PC-9 (cell line): ENCODE measurements around the gene PJA1. TPM values are rescaled to one million over a fixed set of nuclear protein-coding genes. Genes with fewer than 3 reads are reported as not detected.

Experiments used
- BruUV-seq: library from RNA; stranded (reverse); fragments of 400-500 nt; replicated peaks from 2 replicates; lab custom pipeline; 2021; lab: Mats Ljungman, UMichigan
- CTCF ChIA-PET: fragments of 300-600 bp; sonication (Branson Sonifier 250); formaldehyde crosslinking; loops from one replicate; lab custom pipeline; 2022; ENCODE audit warnings: antibody characterized with exemption; lab: Charles Lee
- POLR2A ChIA-PET: fragments of 300-600 bp; sonication (Branson Sonifier 250); formaldehyde crosslinking; loops from one replicate; lab custom pipeline; 2022; ENCODE audit warnings: antibody characterized with exemption; ENCODE audit not compliant: unreplicated experiment; lab: Charles Lee
- DNase-seq, 2 experiments: peaks; one replicate each; pipeline versions ENCODE4 v3.0.0 to v3.0.0-alpha.2; 2015 to 2022; ENCODE audit warnings: mixed read lengths in 1 of 2
- H2AFZ ChIP-seq: fragments of 200-600 bp; sonication (generic); 2 replicates; pipeline ENCODE4 v1.8.1; 2017; ENCODE audit warnings: antibody characterized with exemption
- H3F3A ChIP-seq: fragments of 200-600 bp; sonication (generic); 2 replicates; pipeline ENCODE4 v1.8.1; 2017; ENCODE audit warnings: antibody characterized with exemption, mild to moderate bottlenecking, low read depth; ENCODE audit not compliant: insufficient read depth
- H3K27ac ChIP-seq: fragments of 200-600 bp; sonication (generic); 2 replicates; pipeline ENCODE4 v1.6.1; 2016; ENCODE audit warnings: mixed run types
- H3K27me3 ChIP-seq: fragments of 200-600 bp; sonication (generic); 2 replicates; pipeline ENCODE4 v1.6.1; 2016; ENCODE audit warnings: low read depth, mixed run types; ENCODE audit not compliant: insufficient read depth
- H3K36me3 ChIP-seq: fragments of 200-600 bp; sonication (generic); 2 replicates; pipeline ENCODE4 v1.6.1; 2016; ENCODE audit warnings: low read depth, mixed run types
- H3K4me1 ChIP-seq: fragments of 200-600 bp; sonication (generic); replicated peaks from 2 replicates; pipeline ENCODE4 v1.6.1; 2016; ENCODE audit warnings: mixed run types; ENCODE audit not compliant: insufficient read depth
- H3K4me2 ChIP-seq: fragments of 200-600 bp; sonication (generic); 2 replicates; pipeline ENCODE4 v1.6.1; 2017; ENCODE audit warnings: mixed run types
- H3K4me3 ChIP-seq: fragments of 200-600 bp; sonication (generic); 2 replicates; pipeline ENCODE4 v1.6.1; 2016; ENCODE audit warnings: mixed run types
- H3K79me2 ChIP-seq: fragments of 200-600 bp; sonication (generic); 2 replicates; pipeline ENCODE4 v1.6.1; 2017; ENCODE audit warnings: low read depth, mixed run types
- H3K9me2 ChIP-seq: fragments of 200-600 bp; sonication (generic); 2 replicates; pipeline ENCODE4 v1.8.1; 2017; ENCODE audit warnings: mild to moderate bottlenecking; ENCODE audit not compliant: insufficient read depth
- H3K9me3 ChIP-seq: fragments of 200-600 bp; sonication (generic); 2 replicates; pipeline ENCODE4 v1.8.1; 2016; ENCODE audit warnings: low read depth; ENCODE audit not compliant: insufficient read depth
- H4K20me1 ChIP-seq: fragments of 200-600 bp; sonication (generic); 2 replicates; pipeline ENCODE4 v1.8.1; 2017; ENCODE audit not compliant: insufficient read depth
- CTCF ChIP-seq: fragments of 200-600 bp; sonication (generic); conservative IDR thresholded peaks from 2 replicates; pipeline ENCODE4 v1.6.1; 2017; ENCODE audit warnings: mixed run types, antibody characterized with exemption, mild to moderate bottlenecking, moderate library complexity
- EZH2 ChIP-seq: fragments of 200-600 bp; sonication (generic); IDR thresholded peaks from 2 replicates; pipeline ENCODE4 v1.8.0; 2017; ENCODE audit warnings: antibody characterized with exemption, low read depth
- intact Hi-C: fragments of 100-400 bp; cut with micrococcal nuclease; formaldehyde crosslinking; loops from one replicate; pipeline ENCODE4 v1.10.0; 2022; ENCODE audit not compliant: unreplicated experiment
- total RNA-seq: library from RNA; stranded (reverse); gene quantifications from 2 replicates; pipeline ENCODE4 v1.2.3, GENCODE V29; 2021

PJA1 gene
- total RNA-seq, 1 experiment from 2014 or later = 27.7 TPM

- Histone ChIP-seq H3K4me3 (no peak overlapping the region), H3K27ac (no peak overlapping the region), H4K20me1 (no peaks in the 10 kb centered on the region), H3K36me3 (no peaks in the 10 kb centered on the region), H3K27me3 (no peaks in the 10 kb centered on the region), H3K79me2 (no peaks in the 10 kb centered on the region), H3F3A (no peaks in the 10 kb centered on the region), H3K9me3 (no peaks in the 10 kb centered on the region), H2AFZ (no peak overlapping the region), H3K4me1 (no peaks in the 10 kb centered on the region), H3K9me2 (no peaks in the 10 kb centered on the region), H3K4me2 (no peak overlapping the region)
- no peak for DNase-seq
- intact Hi-C loops = no loop called here
- no peak for TF ChIP-seq CTCF
- no peak for TF ChIP-seq EZH2
- BruUV-seq = no TSS peak
- ChIA-PET CTCF (no interaction called here), POLR2A (no interaction called here)
Observed at GRCh38 chrX:69186651-69187050, 21.4 kb upstream of the PJA1 start.

GRCh38 chrX:69185886-69186285 is 20.6 kb upstream of the PJA1 start:
- no TSS peak for BruUV-seq

GRCh38 chrX:69185141-69185540 is 19.9 kb upstream of the PJA1 start:
- Histone ChIP-seq H3K4me3 (no peak overlapping the region), H3F3A (no peaks in the 10 kb centered on the region), H4K20me1 (no peaks in the 10 kb centered on the region), H3K27ac (no peak overlapping the region), H2AFZ (no peak overlapping the region), H3K79me2 (no peaks in the 10 kb centered on the region), H3K9me3 (no peaks in the 10 kb centered on the region), H3K27me3 (no peaks in the 10 kb centered on the region), H3K9me2 (no peaks in the 10 kb centered on the region), H3K4me2 (no peak overlapping the region), H3K4me1 (no peaks in the 10 kb centered on the region), H3K36me3 (no peaks in the 10 kb centered on the region)
- intact Hi-C loops = no loop called here
- CTCF ChIA-PET = no interaction called here
- BruUV-seq = no TSS peak
- no peak for DNase-seq
- POLR2A ChIA-PET = no interaction called here
- no peak for TF ChIP-seq CTCF
- no peak for TF ChIP-seq EZH2

More at GRCh38 chrX:69185886-69186285, 20.6 kb upstream of the PJA1 start:
- Histone ChIP-seq H3K79me2 (no peaks in the 10 kb centered on the region), H3K9me2 (no peaks in the 10 kb centered on the region), H3K4me1 (no peaks in the 10 kb centered on the region), H3F3A (no peaks in the 10 kb centered on the region), H3K4me3 (no peak overlapping the region), H4K20me1 (no peaks in the 10 kb centered on the region), H3K9me3 (no peaks in the 10 kb centered on the region), H3K27ac (no peak overlapping the region), H3K4me2 (no peak overlapping the region), H3K36me3 (no peaks in the 10 kb centered on the region), H3K27me3 (no peaks in the 10 kb centered on the region), H2AFZ (no peak overlapping the region)
- ChIA-PET CTCF (no interaction called here), POLR2A (no interaction called here)
- no peak for DNase-seq
- TF ChIP-seq CTCF (no peak), EZH2 (no peak)
- intact Hi-C loops = no loop called here
